HCT116 (cell line): Measurements from ENCODE around the gene GSC. TPM values are rescaled to one million over a fixed set of nuclear protein-coding genes. Genes with fewer than 3 reads are reported as not detected.

Source experiments
- ATAC-seq: fragments of 200-7000 bp; cut with Tn5 transposase; 2 replicates; pipeline ENCODE4 v1.9.1; 2020; ENCODE audit warnings: mild to moderate bottlenecking, moderate library complexity
- BruUV-seq: library from RNA; stranded (reverse); fragments of 400-500 nt; replicated peaks from 2 replicates; lab custom pipeline; 2021; lab: Mats Ljungman, UMichigan
- CTCF ChIA-PET: fragments of 300-600 bp; sonication (Branson Sonifier 250); formaldehyde crosslinking; loops from one replicate; lab custom pipeline; 2021; ENCODE audit warnings: antibody characterized with exemption; lab: Charles Lee
- POLR2A ChIA-PET: fragments of 300-600, 350-600 bp; sonication (Branson Sonifier 250); formaldehyde crosslinking; loops from one replicate; lab custom pipeline; 2021; ENCODE audit warnings: antibody characterized with exemption; lab: Charles Lee
- RAD21 ChIA-PET, 2 experiments: fragments of 300-600 bp; sonication (Branson Sonifier 250); formaldehyde crosslinking; loops; one replicate each; lab custom pipeline; 2023; ENCODE audit warnings: low total read pairs in 2 of 2; ENCODE audit not compliant: uncharacterized antibody in 2 of 2, unreplicated experiment in 2 of 2, low non-redundant PET in 1 of 2; lab: Charles Lee
- DNase-seq: peaks from one replicate; pipeline ENCODE4 v3.0.0-alpha.2; 2010; ENCODE audit warnings: low read depth, low spot score
- H2AFZ ChIP-seq: fragments of 200-600 bp; shearing (Covaris generic), sonication (generic); 2 replicates; pipeline ENCODE4 v1.6.1; 2017; ENCODE audit warnings: low read depth, mixed run types, mixed read lengths, antibody characterized with exemption, low read length; ENCODE audit not compliant: poor library complexity, severe bottlenecking
- H3K27ac ChIP-seq: 2 replicates; pipeline ENCODE4 v1.5.1; 2012; ENCODE audit warnings: low read depth, low read length
- H3K27me3 ChIP-seq: fragments of 200-600 bp; sonication (generic); 2 replicates; pipeline ENCODE4 v1.6.1; 2016; ENCODE audit warnings: mixed run types, low read length, mixed read lengths; ENCODE audit not compliant: insufficient read depth
- H3K36me3 ChIP-seq, 2 experiments: fragments of 200-500 bp in 1 of 2; fragments of 200-600 bp in 1 of 2; sonication (Bioruptor generic) in 1 of 2; sonication (generic) in 1 of 2; 2 replicates each; pipeline versions ENCODE4 v1.5.1 to v1.6.1; 2014 to 2016; ENCODE audit warnings: low read length in 2 of 2, inconsistent platforms in 1 of 2, mixed read lengths in 1 of 2, mixed run types in 1 of 2; ENCODE audit not compliant: insufficient read depth in 2 of 2, control insufficient read depth in 1 of 2
- H3K4me1 ChIP-seq, 2 experiments: fragments of 200-600 bp in 1 of 2; sonication (generic) in 1 of 2; 2 replicates each; pipeline versions ENCODE4 v1.5.1 to v1.6.1; 2012 to 2017; ENCODE audit warnings: low read length in 2 of 2, inconsistent platforms in 1 of 2, mild to moderate bottlenecking in 1 of 2, mixed read lengths in 1 of 2, mixed run types in 1 of 2, moderate library complexity in 1 of 2; ENCODE audit not compliant: insufficient read depth in 2 of 2, control insufficient read depth in 1 of 2
- H3K4me2 ChIP-seq: fragments of 200-600 bp; sonication (generic); 2 replicates; pipeline ENCODE4 v1.6.1; 2017; ENCODE audit warnings: mixed run types, low read length, mixed read lengths
- H3K4me3 ChIP-seq, 2 experiments: fragments of 200-600 bp in 1 of 2; sonication (generic) in 1 of 2; replicated peaks in 1 of 2; 2 replicates each; pipeline ENCODE4 v1.5.1; 2011 to 2016; ENCODE audit warnings: low read length in 2 of 2, control low read depth in 1 of 2, low read depth in 1 of 2, mild to moderate bottlenecking in 1 of 2, mixed read lengths in 1 of 2, mixed run types in 1 of 2
- H3K79me2 ChIP-seq: fragments of 200-600 bp; sonication (generic); 2 replicates; pipeline ENCODE4 v1.6.1; 2017; ENCODE audit warnings: mild to moderate bottlenecking, mixed run types, low read length, moderate library complexity, mixed read lengths; ENCODE audit not compliant: insufficient read depth
- H3K9ac ChIP-seq: fragments of 200-600 bp; sonication (generic); 2 replicates; pipeline ENCODE4 v1.6.1; 2016; ENCODE audit warnings: low read length, mixed read lengths
- H3K9me2 ChIP-seq: fragments of 200-600 bp; sonication (generic), shearing (Covaris generic); 2 replicates; pipeline ENCODE4 v1.6.1; 2017; ENCODE audit warnings: mixed run types, mild to moderate bottlenecking, moderate library complexity; ENCODE audit not compliant: insufficient read depth
- H3K9me3 ChIP-seq, 2 experiments: fragments of 200-500 bp in 1 of 2; fragments of 200-600 bp in 1 of 2; sonication (Bioruptor generic) in 1 of 2; sonication (generic) in 1 of 2; 2 replicates each; pipeline ENCODE4 v1.6.1; 2014 to 2017; ENCODE audit warnings: low read length in 2 of 2, mixed read lengths in 2 of 2, inconsistent platforms in 1 of 2, low read depth in 1 of 2, mild to moderate bottlenecking in 1 of 2, mixed run types in 1 of 2, moderate library complexity in 1 of 2; ENCODE audit not compliant: control insufficient read depth in 1 of 2, insufficient read depth in 1 of 2
- H4K20me1 ChIP-seq: fragments of 200-600 bp; sonication (generic), shearing (Covaris generic); 2 replicates; pipeline ENCODE4 v1.6.1; 2017; ENCODE audit warnings: mixed run types, mild to moderate bottlenecking, moderate library complexity; ENCODE audit not compliant: insufficient read depth
- EZH2 ChIP-seq: fragments of 200-600 bp; sonication (generic); IDR thresholded peaks from 2 replicates; pipeline ENCODE4 v1.6.1; 2017; ENCODE audit warnings: antibody characterized with exemption, mixed run types
- EZH2phosphoT487 ChIP-seq: fragments of 200-600 bp; IDR thresholded peaks from 2 replicates; pipeline ENCODE4 v1.6.1; 2018; ENCODE audit warnings: antibody characterized with exemption, borderline replicate concordance
- FOSL1 ChIP-seq: IDR thresholded peaks from 2 replicates; pipeline ENCODE4 v1.6.1; 2012; ENCODE audit warnings: low read depth
- POLR2A ChIP-seq: IDR thresholded peaks from 2 replicates; pipeline ENCODE4 v1.7.0; 2011; ENCODE audit warnings: borderline replicate concordance; ENCODE audit not compliant: insufficient read depth, insufficient read length; ENCODE audit errors: extremely low read depth
- POLR2AphosphoS5 ChIP-seq: IDR thresholded peaks from 2 replicates; pipeline ENCODE4 v1.6.1; 2011; ENCODE audit warnings: mild to moderate bottlenecking, low read depth, low read length, moderate library complexity
- RAD21 ChIP-seq: IDR thresholded peaks from 2 replicates; pipeline ENCODE4 v1.6.1; 2012; ENCODE audit warnings: low read depth, mild to moderate bottlenecking
- SIN3A ChIP-seq: IDR thresholded peaks from 2 replicates; pipeline ENCODE4 v1.6.1; 2012; ENCODE audit warnings: low read depth
- SP1 ChIP-seq: IDR thresholded peaks from 2 replicates; pipeline ENCODE4 v1.6.1; 2012; ENCODE audit warnings: low read depth
- SRF ChIP-seq: IDR thresholded peaks from 2 replicates; pipeline ENCODE4 v1.6.1; 2012; ENCODE audit warnings: low read depth
- YY1 ChIP-seq: IDR thresholded peaks from 2 replicates; pipeline ENCODE4 v1.6.1; 2011; ENCODE audit warnings: low read length, low read depth, moderate library complexity, mild to moderate bottlenecking; ENCODE audit not compliant: insufficient replicate concordance; ENCODE audit errors: extremely low read depth
- ZFX ChIP-seq: fragments of 450-650 bp; IDR thresholded peaks from 2 replicates; pipeline ENCODE4 v1.6.1; 2017
- intact Hi-C: fragments of 100-400 bp; cut with micrococcal nuclease; formaldehyde crosslinking; loops from 2 replicates; pipeline ENCODE4 v1.10.0; 2022
- total RNA-seq: library from RNA; stranded (reverse); gene quantifications from one replicate; pipeline ENCODE4 v1.2.1, GENCODE V29; 2021; ENCODE audit not compliant: unreplicated experiment
- TF ChIP-seq, protein P1 (sequence below): IDR thresholded peaks from 2 replicates; pipeline ENCODE4 v1.6.1; 2011; ENCODE audit warnings: mild to moderate bottlenecking, low read length, moderate library complexity; ENCODE audit not compliant: insufficient replicate concordance; ENCODE audit errors: extremely low read depth

GSC gene
- total RNA-seq, 1 experiment from 2014 or later, result not detected

DNA sequence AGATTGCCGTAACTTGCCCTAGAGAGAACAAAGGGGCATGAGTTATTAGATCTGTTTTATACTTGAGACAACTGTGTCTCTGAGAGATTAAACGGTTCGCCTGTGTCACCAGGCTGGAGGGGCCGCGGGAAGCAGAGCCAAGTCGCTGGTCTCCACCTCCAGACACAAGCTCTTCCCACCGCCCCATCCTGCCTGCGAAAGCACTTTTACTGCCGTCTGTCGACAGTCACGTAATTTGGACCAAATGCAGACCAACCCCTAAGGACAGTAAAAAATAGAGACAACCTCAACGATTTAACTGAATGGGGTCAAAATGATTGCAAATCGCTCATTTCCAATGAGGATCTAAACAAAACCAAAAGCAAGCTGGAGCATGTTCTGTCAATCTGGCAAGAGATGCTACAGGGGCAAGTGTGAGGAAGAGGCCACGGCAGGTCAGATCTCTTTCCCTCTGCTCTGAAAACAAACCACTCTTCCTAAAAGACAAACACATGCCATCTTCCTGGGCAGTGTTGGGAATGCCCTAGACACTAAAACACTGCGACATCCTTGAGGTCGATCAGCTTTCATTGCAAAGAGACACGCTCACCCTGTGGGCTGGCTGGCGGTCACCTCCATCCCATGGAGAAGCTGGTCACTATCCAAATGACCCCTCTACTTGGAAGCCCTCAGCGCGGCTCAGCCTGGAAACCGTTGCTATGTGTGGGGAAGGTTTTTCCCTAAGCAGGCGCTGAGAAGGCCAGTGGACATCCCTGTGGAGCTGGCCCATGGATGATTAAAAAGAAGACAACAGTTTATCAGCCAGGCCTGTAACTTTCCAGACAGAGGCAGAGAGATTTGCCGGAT is 17.1 kb downstream of the GSC start:
- ChIA-PET CTCF (no interaction called here), POLR2A (no interaction called here), RAD21 (no interaction called here)
- Histone ChIP-seq H3K4me3 (no peak overlapping the region), H3K9me2 (no peaks in the 10 kb centered on the region), H3K4me1 (peaks cover 0 to 9% of the 10 kb centered on the region in 2 experiments; a peak in 3 of 4 replicates), H3K4me2 (no peak overlapping the region), H3K9ac (no peak overlapping the region), H3K9me3 (no peaks in the 10 kb centered on the region), H3K36me3 (no peaks in the 10 kb centered on the region), H3K79me2 (no peaks in the 10 kb centered on the region), H3K27ac (no peak overlapping the region), H3K27me3 (no peaks in the 10 kb centered on the region), H4K20me1 (no peaks in the 10 kb centered on the region), H2AFZ (no peak overlapping the region)
- BruUV-seq, result no TSS peak
- DNase-seq, result no peak
- intact Hi-C loops, result no loop called here
- no peak for ATAC-seq
- TF ChIP-seq SRF, result no peak
- TF ChIP-seq POLR2AphosphoS5, result no peak
- no peak for TF ChIP-seq POLR2A
- TF ChIP-seq, protein P1, sequence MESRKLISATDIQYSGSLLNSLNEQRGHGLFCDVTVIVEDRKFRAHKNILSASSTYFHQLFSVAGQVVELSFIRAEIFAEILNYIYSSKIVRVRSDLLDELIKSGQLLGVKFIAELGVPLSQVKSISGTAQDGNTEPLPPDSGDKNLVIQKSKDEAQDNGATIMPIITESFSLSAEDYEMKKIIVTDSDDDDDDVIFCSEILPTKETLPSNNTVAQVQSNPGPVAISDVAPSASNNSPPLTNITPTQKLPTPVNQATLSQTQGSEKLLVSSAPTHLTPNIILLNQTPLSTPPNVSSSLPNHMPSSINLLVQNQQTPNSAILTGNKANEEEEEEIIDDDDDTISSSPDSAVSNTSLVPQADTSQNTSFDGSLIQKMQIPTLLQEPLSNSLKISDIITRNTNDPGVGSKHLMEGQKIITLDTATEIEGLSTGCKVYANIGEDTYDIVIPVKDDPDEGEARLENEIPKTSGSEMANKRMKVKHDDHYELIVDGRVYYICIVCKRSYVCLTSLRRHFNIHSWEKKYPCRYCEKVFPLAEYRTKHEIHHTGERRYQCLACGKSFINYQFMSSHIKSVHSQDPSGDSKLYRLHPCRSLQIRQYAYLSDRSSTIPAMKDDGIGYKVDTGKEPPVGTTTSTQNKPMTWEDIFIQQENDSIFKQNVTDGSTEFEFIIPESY, result no peak
- TF ChIP-seq ZFX, result no peak
- no peak for TF ChIP-seq FOSL1
- no peak for TF ChIP-seq EZH2phosphoT487
- no peak for TF ChIP-seq YY1
- TF ChIP-seq SIN3A, result no peak
- no peak for TF ChIP-seq EZH2
- TF ChIP-seq SP1, result no peak
- no peak for TF ChIP-seq RAD21
